AG10803 (cell line): ENCODE measurements around the gene SLC8A2.
A peak's percentile ranks its signal among the peaks of the same experiment; 100 is the strongest.

Experiments
- DNase-seq: peaks from one replicate; pipeline ENCODE4 v3.0.0; 2010; ENCODE audit warnings: low read depth
- H3K4me3 ChIP-seq: 2 replicates; pipeline ENCODE4 v1.5.1; 2011; ENCODE audit warnings: mild to moderate bottlenecking, low read length, control low read depth
- CTCF ChIP-seq: conservative IDR thresholded peaks from 2 replicates; pipeline ENCODE4 v1.5.1; 2011; ENCODE audit warnings: mild to moderate bottlenecking, low read length, control low read depth, inconsistent platforms

SLC8A2 gene

GRCh38 chr19:47445937-47446402, 25.7 kb downstream of the SLC8A2 start:
- H3K4me3 ChIP-seq = no peak overlapping the region
- no peak for TF ChIP-seq CTCF
- DNase-seq = peak; percentile 14

- no peak overlapping the region for H3K4me3 ChIP-seq
- no peak for TF ChIP-seq CTCF
- DNase-seq = no peak
These were observed 26.2 kb downstream of the SLC8A2 start for GRCh38 chr19:47445527-47445926.

- no peak for DNase-seq
- no peak for TF ChIP-seq CTCF
- no peak overlapping the region for H3K4me3 ChIP-seq
These were observed 27.3 kb downstream of the SLC8A2 start for GRCh38 chr19:47444388-47444821.

- no peak for DNase-seq
- TF ChIP-seq CTCF = no peak
- H3K4me3 ChIP-seq = no peak overlapping the region
These were observed 28.4 kb downstream of the SLC8A2 start for GRCh38 chr19:47443331-47443730.

GRCh38 chr19:47438793-47439220, 32.9 kb downstream of the SLC8A2 start:
- no peak for DNase-seq
- TF ChIP-seq CTCF = no peak
- H3K4me3 ChIP-seq = no peak overlapping the region

- no peak overlapping the region for H3K4me3 ChIP-seq
- no peak for DNase-seq
- TF ChIP-seq CTCF = no peak
These were observed 34.2 kb downstream of the SLC8A2 start for GRCh38 chr19:47437500-47437899.

GRCh38 chr19:47436712-47437401, 34.8 kb downstream of the SLC8A2 start:
- H3K4me3 ChIP-seq = no peak overlapping the region
- peak; percentile 46 for DNase-seq
- TF ChIP-seq CTCF = peak; percentile 83
